Loucy (cell line): ENCODE measurements around the gene CHST11.
A peak's percentile ranks its signal among the peaks of the same experiment; 100 is the strongest.

ENCODE experiments used
- H2AFZ ChIP-seq: fragments of 200-600 bp; sonication (generic); 2 replicates; pipeline ENCODE4 v1.6.0; 2016; ENCODE audit warnings: antibody characterized with exemption, mild to moderate bottlenecking, low read length, moderate library complexity
- H3F3A ChIP-seq: fragments of 200-600 bp; 2 replicates; pipeline ENCODE4 v1.6.0; 2016; ENCODE audit warnings: antibody characterized with exemption, low read depth, mild to moderate bottlenecking
- H3K27me3 ChIP-seq: fragments of 200-600 bp; sonication (generic); 2 replicates; pipeline ENCODE4 v1.6.1; 2014; ENCODE audit warnings: low read length, mild to moderate bottlenecking; ENCODE audit not compliant: insufficient read depth, poor library complexity, severe bottlenecking
- H3K36me3 ChIP-seq: fragments of 200-600 bp; sonication (generic); 2 replicates; pipeline ENCODE4 v1.6.1; 2016; ENCODE audit warnings: low read length; ENCODE audit not compliant: insufficient read depth
- H3K4me1 ChIP-seq: fragments of 200-600 bp; sonication (generic); 2 replicates; pipeline ENCODE4 v1.5.1; 2014; ENCODE audit warnings: low read length, mild to moderate bottlenecking; ENCODE audit not compliant: insufficient read depth, poor library complexity, severe bottlenecking
- H3K4me2 ChIP-seq: fragments of 200-600 bp; sonication (generic); 2 replicates; pipeline ENCODE4 v1.6.0; 2014; ENCODE audit warnings: antibody characterized with exemption, low read length, low read depth, mild to moderate bottlenecking; ENCODE audit not compliant: poor library complexity, severe bottlenecking
- H3K4me3 ChIP-seq: fragments of 200-600 bp; sonication (generic); 2 replicates; pipeline ENCODE4 v1.5.1; 2014; ENCODE audit warnings: low read length, mild to moderate bottlenecking, mixed read lengths; ENCODE audit not compliant: poor library complexity, severe bottlenecking
- H3K79me2 ChIP-seq: fragments of 200-600 bp; sonication (generic); 2 replicates; pipeline ENCODE4 v1.6.1; 2014; ENCODE audit warnings: low read length; ENCODE audit not compliant: insufficient read depth
- H3K9ac ChIP-seq: fragments of 200-600 bp; sonication (generic); 2 replicates; pipeline ENCODE4 v1.6.0; 2014; ENCODE audit warnings: mild to moderate bottlenecking, low read depth, low read length, moderate library complexity; ENCODE audit not compliant: poor library complexity, severe bottlenecking
- H3K9me2 ChIP-seq: fragments of 200-600 bp; sonication (generic); replicated peaks from 2 replicates; pipeline ENCODE4 v1.6.1; 2016; ENCODE audit warnings: low read depth, low read length, mixed read lengths
- H3K9me3 ChIP-seq: fragments of 200-600 bp; sonication (generic); 2 replicates; pipeline ENCODE4 v1.6.1; 2014; ENCODE audit warnings: mild to moderate bottlenecking, antibody characterized with exemption, low read length, low read depth; ENCODE audit not compliant: insufficient read depth
- H4K20me1 ChIP-seq: fragments of 200-600 bp; sonication (generic); 2 replicates; pipeline ENCODE4 v1.6.0; 2014; ENCODE audit warnings: antibody characterized with exemption, low read length, mild to moderate bottlenecking; ENCODE audit not compliant: insufficient read depth, poor library complexity, severe bottlenecking
- CTCF ChIP-seq: fragments of 200-600 bp; sonication (generic); conservative IDR thresholded peaks from 2 replicates; pipeline ENCODE4 v1.5.1; 2014; ENCODE audit warnings: mild to moderate bottlenecking, antibody characterized with exemption, low read length
- EZH2phosphoT487 ChIP-seq: fragments of 200-600 bp; IDR thresholded peaks from 2 replicates; pipeline ENCODE4 v1.6.1; 2018; ENCODE audit warnings: antibody characterized with exemption, mild to moderate bottlenecking, moderate library complexity, borderline replicate concordance

The CHST11 gene

GRCh38 chr12:104502217-104502616 is 45.5 kb downstream of the CHST11 start:
- Histone ChIP-seq H3K4me1 (peaks cover 96% of the 10 kb centered on the region), H2AFZ (no peak overlapping the region), H4K20me1 (peaks cover 100% of the 10 kb centered on the region), H3K9me2 (no peaks in the 10 kb centered on the region), H3K9ac (no peak overlapping the region), H3K79me2 (peaks cover 100% of the 10 kb centered on the region), H3K27me3 (no peaks in the 10 kb centered on the region), H3K4me2 (peak overlapping the region; percentile 32), H3K36me3 (peaks cover 57% of the 10 kb centered on the region; the same call in 1 of the 2 replicates), H3K9me3 (no peaks in the 10 kb centered on the region), H3F3A (peaks cover 9% of the 10 kb centered on the region; the same call in 1 of the 2 replicates), H3K4me3 (no peak overlapping the region)
- TF ChIP-seq EZH2phosphoT487, result no peak
- TF ChIP-seq CTCF, result no peak

GRCh38 chr12:104502638-104503037 is 45.9 kb downstream of the CHST11 start:
- H4K20me1 ChIP-seq, result peaks cover 100% of the 10 kb centered on the region
- H2AFZ ChIP-seq, result no peak overlapping the region
- no peak overlapping the region for H3K4me3 ChIP-seq
- peaks cover 5% of the 10 kb centered on the region; the same call in 1 of the 2 replicates for H3F3A ChIP-seq
- TF ChIP-seq EZH2phosphoT487, result no peak
- no peak for TF ChIP-seq CTCF
- peaks cover 100% of the 10 kb centered on the region for H3K79me2 ChIP-seq
- no peaks in the 10 kb centered on the region for H3K27me3 ChIP-seq
- H3K9ac ChIP-seq, result no peak overlapping the region
- H3K4me1 ChIP-seq, result peaks cover 96% of the 10 kb centered on the region
- H3K9me3 ChIP-seq, result no peaks in the 10 kb centered on the region
- no peaks in the 10 kb centered on the region for H3K9me2 ChIP-seq
- H3K36me3 ChIP-seq, result peaks cover 61% of the 10 kb centered on the region; the same call in 1 of the 2 replicates
- peak overlapping the region; percentile 32 for H3K4me2 ChIP-seq

GRCh38 chr12:104503191-104503590 is 46.4 kb downstream of the CHST11 start:
- H4K20me1 ChIP-seq, result peaks cover 100% of the 10 kb centered on the region
- no peaks in the 10 kb centered on the region for H3K9me2 ChIP-seq
- no peak overlapping the region for H3K4me3 ChIP-seq
- H2AFZ ChIP-seq, result no peak overlapping the region
- peaks cover 100% of the 10 kb centered on the region for H3K79me2 ChIP-seq
- H3F3A ChIP-seq, result peaks cover 5% of the 10 kb centered on the region; the same call in 1 of the 2 replicates
- H3K36me3 ChIP-seq, result peaks cover 67% of the 10 kb centered on the region; the same call in 1 of the 2 replicates
- no peaks in the 10 kb centered on the region for H3K27me3 ChIP-seq
- H3K4me2 ChIP-seq, result peak overlapping the region; percentile 32
- H3K9ac ChIP-seq, result peak overlapping the region; percentile 2
- no peaks in the 10 kb centered on the region for H3K9me3 ChIP-seq
- H3K4me1 ChIP-seq, result peaks cover 96% of the 10 kb centered on the region
- TF ChIP-seq CTCF (no peak), EZH2phosphoT487 (no peak)
